HCT116 (cell line): ENCODE data around the gene CDHR4. TPM values are rescaled to one million over a fixed set of nuclear protein-coding genes. Genes with fewer than 3 reads are reported as not detected.

Experiments
- ATAC-seq: fragments of 200-7000 bp; cut with Tn5 transposase; 2 replicates; pipeline ENCODE4 v1.9.1; 2020; ENCODE audit warnings: mild to moderate bottlenecking, moderate library complexity
- BruUV-seq: library from RNA; stranded (reverse); fragments of 400-500 nt; replicated peaks from 2 replicates; lab custom pipeline; 2021; lab: Mats Ljungman, UMichigan
- CTCF ChIA-PET: fragments of 300-600 bp; sonication (Branson Sonifier 250); formaldehyde crosslinking; loops from one replicate; lab custom pipeline; 2021; ENCODE audit warnings: antibody characterized with exemption; lab: Charles Lee
- POLR2A ChIA-PET: fragments of 300-600, 350-600 bp; sonication (Branson Sonifier 250); formaldehyde crosslinking; loops from one replicate; lab custom pipeline; 2021; ENCODE audit warnings: antibody characterized with exemption; lab: Charles Lee
- RAD21 ChIA-PET, 2 experiments: fragments of 300-600 bp; sonication (Branson Sonifier 250); formaldehyde crosslinking; loops; one replicate each; lab custom pipeline; 2023; ENCODE audit warnings: low total read pairs in 2 of 2; ENCODE audit not compliant: uncharacterized antibody in 2 of 2, unreplicated experiment in 2 of 2, low non-redundant PET in 1 of 2; lab: Charles Lee
- DNase-seq: peaks from one replicate; pipeline ENCODE4 v3.0.0-alpha.2; 2010; ENCODE audit warnings: low read depth, low spot score
- H2AFZ ChIP-seq: fragments of 200-600 bp; shearing (Covaris generic), sonication (generic); 2 replicates; pipeline ENCODE4 v1.6.1; 2017; ENCODE audit warnings: low read depth, mixed run types, mixed read lengths, antibody characterized with exemption, low read length; ENCODE audit not compliant: poor library complexity, severe bottlenecking
- H3K27ac ChIP-seq: 2 replicates; pipeline ENCODE4 v1.5.1; 2012; ENCODE audit warnings: low read depth, low read length
- H3K27me3 ChIP-seq: fragments of 200-600 bp; sonication (generic); 2 replicates; pipeline ENCODE4 v1.6.1; 2016; ENCODE audit warnings: mixed run types, low read length, mixed read lengths; ENCODE audit not compliant: insufficient read depth
- H3K36me3 ChIP-seq, 2 experiments: fragments of 200-500 bp in 1 of 2; fragments of 200-600 bp in 1 of 2; sonication (Bioruptor generic) in 1 of 2; sonication (generic) in 1 of 2; 2 replicates each; pipeline versions ENCODE4 v1.5.1 to v1.6.1; 2014 to 2016; ENCODE audit warnings: low read length in 2 of 2, inconsistent platforms in 1 of 2, mixed read lengths in 1 of 2, mixed run types in 1 of 2; ENCODE audit not compliant: insufficient read depth in 2 of 2, control insufficient read depth in 1 of 2
- H3K4me1 ChIP-seq, 2 experiments: fragments of 200-600 bp in 1 of 2; sonication (generic) in 1 of 2; 2 replicates each; pipeline versions ENCODE4 v1.5.1 to v1.6.1; 2012 to 2017; ENCODE audit warnings: low read length in 2 of 2, inconsistent platforms in 1 of 2, mild to moderate bottlenecking in 1 of 2, mixed read lengths in 1 of 2, mixed run types in 1 of 2, moderate library complexity in 1 of 2; ENCODE audit not compliant: insufficient read depth in 2 of 2, control insufficient read depth in 1 of 2
- H3K4me2 ChIP-seq: fragments of 200-600 bp; sonication (generic); 2 replicates; pipeline ENCODE4 v1.6.1; 2017; ENCODE audit warnings: mixed run types, low read length, mixed read lengths
- H3K4me3 ChIP-seq, 2 experiments: fragments of 200-600 bp in 1 of 2; sonication (generic) in 1 of 2; replicated peaks in 1 of 2; 2 replicates each; pipeline ENCODE4 v1.5.1; 2011 to 2016; ENCODE audit warnings: low read length in 2 of 2, control low read depth in 1 of 2, low read depth in 1 of 2, mild to moderate bottlenecking in 1 of 2, mixed read lengths in 1 of 2, mixed run types in 1 of 2
- H3K79me2 ChIP-seq: fragments of 200-600 bp; sonication (generic); 2 replicates; pipeline ENCODE4 v1.6.1; 2017; ENCODE audit warnings: mild to moderate bottlenecking, mixed run types, low read length, moderate library complexity, mixed read lengths; ENCODE audit not compliant: insufficient read depth
- H3K9ac ChIP-seq: fragments of 200-600 bp; sonication (generic); 2 replicates; pipeline ENCODE4 v1.6.1; 2016; ENCODE audit warnings: low read length, mixed read lengths
- H3K9me2 ChIP-seq: fragments of 200-600 bp; sonication (generic), shearing (Covaris generic); 2 replicates; pipeline ENCODE4 v1.6.1; 2017; ENCODE audit warnings: mixed run types, mild to moderate bottlenecking, moderate library complexity; ENCODE audit not compliant: insufficient read depth
- H3K9me3 ChIP-seq, 2 experiments: fragments of 200-500 bp in 1 of 2; fragments of 200-600 bp in 1 of 2; sonication (Bioruptor generic) in 1 of 2; sonication (generic) in 1 of 2; 2 replicates each; pipeline ENCODE4 v1.6.1; 2014 to 2017; ENCODE audit warnings: low read length in 2 of 2, mixed read lengths in 2 of 2, inconsistent platforms in 1 of 2, low read depth in 1 of 2, mild to moderate bottlenecking in 1 of 2, mixed run types in 1 of 2, moderate library complexity in 1 of 2; ENCODE audit not compliant: control insufficient read depth in 1 of 2, insufficient read depth in 1 of 2
- H4K20me1 ChIP-seq: fragments of 200-600 bp; sonication (generic), shearing (Covaris generic); 2 replicates; pipeline ENCODE4 v1.6.1; 2017; ENCODE audit warnings: mixed run types, mild to moderate bottlenecking, moderate library complexity; ENCODE audit not compliant: insufficient read depth
- ATF3 ChIP-seq: IDR thresholded peaks from 2 replicates; pipeline ENCODE4 v1.6.1; 2012
- CTCF ChIP-seq, 3 experiments: fragments of 200-600 bp in 1 of 3; sonication (generic) in 1 of 3; IDR thresholded peaks in 2 of 3; conservative IDR thresholded peaks in 1 of 3; 2 replicates each; pipeline ENCODE4 v1.5.1; 2012 to 2017; ENCODE audit warnings: low read depth in 2 of 3, low read length in 2 of 3, antibody characterized with exemption in 1 of 3, borderline replicate concordance in 1 of 3, control low read depth in 1 of 3, mild to moderate bottlenecking in 1 of 3, mixed read lengths in 1 of 3, mixed run types in 1 of 3, moderate library complexity in 1 of 3; ENCODE audit not compliant: insufficient read depth in 1 of 3
- EGR1 ChIP-seq: IDR thresholded peaks from 2 replicates; pipeline ENCODE4 v1.6.1; 2012; ENCODE audit warnings: low read depth
- EZH2phosphoT487 ChIP-seq: fragments of 200-600 bp; IDR thresholded peaks from 2 replicates; pipeline ENCODE4 v1.6.1; 2018; ENCODE audit warnings: antibody characterized with exemption, borderline replicate concordance
- JUND ChIP-seq: IDR thresholded peaks from 2 replicates; pipeline ENCODE4 v1.6.1; 2012
- MAX ChIP-seq: IDR thresholded peaks from 2 replicates; pipeline ENCODE4 v1.6.1; 2012
- POLR2A ChIP-seq: IDR thresholded peaks from 2 replicates; pipeline ENCODE4 v1.7.0; 2011; ENCODE audit warnings: borderline replicate concordance; ENCODE audit not compliant: insufficient read depth, insufficient read length; ENCODE audit errors: extremely low read depth
- SIN3A ChIP-seq: IDR thresholded peaks from 2 replicates; pipeline ENCODE4 v1.6.1; 2012; ENCODE audit warnings: low read depth
- SP1 ChIP-seq: IDR thresholded peaks from 2 replicates; pipeline ENCODE4 v1.6.1; 2012; ENCODE audit warnings: low read depth
- ZBTB33 ChIP-seq: IDR thresholded peaks from 2 replicates; pipeline ENCODE4 v1.6.1; 2011; ENCODE audit warnings: mild to moderate bottlenecking, low read length, moderate library complexity; ENCODE audit not compliant: insufficient replicate concordance; ENCODE audit errors: extremely low read depth
- intact Hi-C: fragments of 100-400 bp; cut with micrococcal nuclease; formaldehyde crosslinking; loops from 2 replicates; pipeline ENCODE4 v1.10.0; 2022
- total RNA-seq: library from RNA; stranded (reverse); gene quantifications from one replicate; pipeline ENCODE4 v1.2.1, GENCODE V29; 2021; ENCODE audit not compliant: unreplicated experiment

The CDHR4 gene
- total RNA-seq, 1 experiment from 2014 or later: not detected

- Histone ChIP-seq H4K20me1 (no peaks in the 10 kb centered on the region; the same call in 1 of the 2 replicates), H3K79me2 (peaks cover 5% of the 10 kb centered on the region; the same call in 1 of the 2 replicates), H3K9me3 (no peaks in the 10 kb centered on the region), H3K27ac (no peak overlapping the region), H3K36me3 (peaks cover 18 to 35% of the 10 kb centered on the region in 2 experiments; a peak in 3 of 4 replicates), H3K9ac (no peak overlapping the region), H2AFZ (no peak overlapping the region), H3K27me3 (no peaks in the 10 kb centered on the region), H3K4me3 (no peak overlapping the region), H3K9me2 (no peaks in the 10 kb centered on the region), H3K4me1 (peaks cover 4 to 10% of the 10 kb centered on the region in 2 experiments; a peak in 1 of 4 replicates), H3K4me2 (no peak overlapping the region)
- no peak for TF ChIP-seq POLR2A
- TF ChIP-seq ATF3: no peak
- TF ChIP-seq JUND: no peak
- TF ChIP-seq SP1: no peak
- no peak for TF ChIP-seq MAX
- no peak for TF ChIP-seq EGR1
- no peak for TF ChIP-seq ZBTB33
- no peak for TF ChIP-seq CTCF (IDR thresholded peaks at IDR 0.05 in 2 of 3, conservative IDR thresholded peaks at IDR 0.05 in 1 of 3; ENCODE audit: borderline replicate concordance in 1 of 3, insufficient read depth in 1 of 3, low read depth in 2 of 3, low read length in 2 of 3)
- no peak for TF ChIP-seq SIN3A
- no peak for TF ChIP-seq EZH2phosphoT487
- POLR2A ChIA-PET: no interaction called here
- CTCF ChIA-PET: no interaction called here
- intact Hi-C loops: no loop called here
- BruUV-seq: no TSS peak
- RAD21 ChIA-PET: no interaction called here
- ATAC-seq (no peak), DNase-seq (no peak)
Measured at GRCh38 chr3:49845694-49846093, 46.0 kb upstream of the CDHR4 start.
